GM23338 (cell line): ENCODE measurements around the gene RIC3. TPM values are rescaled to one million over a fixed set of nuclear protein-coding genes. Genes with fewer than 3 reads are reported as not detected.

ENCODE experiments used
- ATAC-seq: fragments of 200-7000 bp; cut with Tn5 transposase; 3 replicates; pipeline ENCODE4 v1.9.1; 2020
- DNase-seq: peaks from one replicate; pipeline ENCODE4 v3.0.0-alpha.2; 2015; ENCODE audit warnings: low spot score
- H2AFZ ChIP-seq: fragments of 200-600 bp; sonication (generic); 2 replicates; pipeline ENCODE4 v1.8.0; 2016; ENCODE audit warnings: antibody characterized with exemption, mild to moderate bottlenecking, moderate library complexity
- H3F3A ChIP-seq: fragments of 200-600 bp; sonication (generic); replicated peaks from 2 replicates; pipeline ENCODE4 v1.8.0; 2017; ENCODE audit warnings: antibody characterized with exemption, mixed run types, low read depth
- H3K27ac ChIP-seq: fragments of 200-600 bp; sonication (generic); 2 replicates; pipeline ENCODE4 v1.6.1; 2016; ENCODE audit warnings: low read depth
- H3K27me3 ChIP-seq: fragments of 200-600 bp; sonication (generic); 2 replicates; pipeline ENCODE4 v1.8.0; 2016; ENCODE audit warnings: mild to moderate bottlenecking, mixed run types, moderate library complexity; ENCODE audit not compliant: insufficient read depth
- H3K36me3 ChIP-seq: fragments of 200-600 bp; sonication (generic); 2 replicates; pipeline ENCODE4 v1.8.0; 2016; ENCODE audit warnings: mild to moderate bottlenecking; ENCODE audit not compliant: insufficient read depth
- H3K4me1 ChIP-seq: fragments of 200-600 bp; sonication (generic); 2 replicates; pipeline ENCODE4 v1.8.0; 2016; ENCODE audit warnings: mild to moderate bottlenecking, moderate library complexity; ENCODE audit not compliant: insufficient read depth
- H3K4me2 ChIP-seq: fragments of 200-600 bp; sonication (generic); 2 replicates; pipeline ENCODE4 v1.7.1; 2017; ENCODE audit warnings: mixed run types
- H3K4me3 ChIP-seq: fragments of 200-600 bp; sonication (generic); 2 replicates; pipeline ENCODE4 v1.6.1; 2016; ENCODE audit warnings: mixed run types
- H3K79me2 ChIP-seq: fragments of 200-600 bp; sonication (generic); replicated peaks from 2 replicates; pipeline ENCODE4 v1.8.0; 2017; ENCODE audit warnings: mild to moderate bottlenecking; ENCODE audit not compliant: insufficient read depth
- H3K9me2 ChIP-seq: fragments of 200-600 bp; sonication (generic); 2 replicates; pipeline ENCODE4 v1.8.0; 2017; ENCODE audit not compliant: insufficient read depth
- H4K20me1 ChIP-seq: fragments of 200-600 bp; sonication (generic); replicated peaks from 2 replicates; pipeline ENCODE4 v1.8.0; 2017; ENCODE audit warnings: mild to moderate bottlenecking; ENCODE audit not compliant: insufficient read depth
- H3K27ac Mint-ChIP-seq: 2 replicates; pipeline ENCODE4 v1.8.0; 2020; ENCODE audit warnings: inconsistent platforms, mild to moderate bottlenecking, moderate library complexity, mixed read lengths
- H3K27me3 Mint-ChIP-seq: 3 replicates; pipeline ENCODE4 v1.8.0; 2022; ENCODE audit warnings: low read depth, mild to moderate bottlenecking, moderate library complexity, mixed read lengths, inconsistent platforms; ENCODE audit not compliant: insufficient read depth, poor library complexity
- H3K36me3 Mint-ChIP-seq: 3 replicates; pipeline ENCODE4 v1.8.0; 2021; ENCODE audit warnings: low read depth, mild to moderate bottlenecking, inconsistent platforms, moderate library complexity, mixed read lengths
- H3K4me1 Mint-ChIP-seq: 3 replicates; pipeline ENCODE4 v1.8.0; 2020; ENCODE audit warnings: mild to moderate bottlenecking, inconsistent platforms, mixed read lengths
- H3K4me3 Mint-ChIP-seq: 3 replicates; pipeline ENCODE4 v1.8.0; 2021; ENCODE audit warnings: moderate library complexity, mild to moderate bottlenecking, inconsistent platforms, mixed read lengths
- H3K9me3 Mint-ChIP-seq: 3 replicates; pipeline ENCODE4 v1.8.0; 2020; ENCODE audit warnings: moderate library complexity, mild to moderate bottlenecking, inconsistent platforms, mixed read lengths
- CREB1 ChIP-seq: fragments of 250-450 bp; sonication (Bioruptor Pico); IDR thresholded peaks from 2 replicates; pipeline ENCODE4 v1.5.0; 2020; ENCODE audit warnings: low read depth, mild to moderate bottlenecking, moderate library complexity
- CTCF ChIP-seq, 2 experiments: fragments of 200-600 bp in 1 of 2; sonication (generic) in 1 of 2; conservative IDR thresholded peaks; 2 replicates each; pipeline versions ENCODE4 v1.5.1 to v1.6.1; 2016 to 2017; ENCODE audit warnings: antibody characterized with exemption in 2 of 2, low read depth in 2 of 2, mild to moderate bottlenecking in 2 of 2, moderate library complexity in 1 of 2
- ETS1 ChIP-seq: IDR thresholded peaks from 2 replicates; pipeline ENCODE4 v1.6.1; 2016; ENCODE audit warnings: antibody characterized with exemption
- EZH2 ChIP-seq: fragments of 200-600 bp; sonication (generic); IDR thresholded peaks from one replicate; pipeline ENCODE4 v1.8.0; 2017; ENCODE audit warnings: antibody characterized with exemption, mild to moderate bottlenecking, low read depth; ENCODE audit not compliant: unreplicated experiment
- EZH2phosphoT487 ChIP-seq: fragments of 200-600 bp; sonication (generic); IDR thresholded peaks from one replicate; pipeline ENCODE4 v1.8.1; 2018; ENCODE audit warnings: antibody characterized with exemption; ENCODE audit not compliant: unreplicated experiment
- NANOG ChIP-seq: IDR thresholded peaks from 2 replicates; pipeline ENCODE4 v1.6.1; 2016; ENCODE audit warnings: antibody characterized with exemption, borderline replicate concordance
- POLR2AphosphoS5 ChIP-seq: IDR thresholded peaks from 2 replicates; pipeline ENCODE4 v1.6.1; 2016; ENCODE audit warnings: antibody characterized with exemption, low read depth
- REST ChIP-seq: IDR thresholded peaks from one replicate; pipeline ENCODE4 v1.6.1; 2018; ENCODE audit warnings: antibody characterized with exemption; ENCODE audit not compliant: unreplicated experiment
- STAT1 ChIP-seq: IDR thresholded peaks from one replicate; pipeline ENCODE4 v1.6.1; 2016; ENCODE audit warnings: antibody characterized with exemption; ENCODE audit not compliant: unreplicated experiment
- ZNF462 ChIP-seq: fragments of 250-450 bp; sonication (Bioruptor Pico); IDR thresholded peaks from 2 replicates; pipeline ENCODE4 v1.5.0; 2020; ENCODE audit warnings: mild to moderate bottlenecking, moderate library complexity
- polyA plus RNA-seq: library from polyadenylated mRNA; unstranded; fragments of >200 nt; fragmentation: Nextera tagmentation; extraction: Ambion mirVana; gene quantifications from 2 replicates; pipeline ENCODE4 v1.2.1, GENCODE V29; 2016
- total RNA-seq: library from RNA; depleted of rRNA; stranded (reverse); fragments of >200 nt; shearing (Covaris generic); gene quantifications from 2 replicates; pipeline ENCODE4 v1.2.3, GENCODE V29; 2014

Gene RIC3
- total and polyA plus RNA-seq, 2 experiments from 2014 or later, result 17.8 to 21.3 TPM

- TF ChIP-seq REST (no peak), STAT1 (no peak), CREB1 (CRISPR knock-in tag) (no peak), POLR2AphosphoS5 (no peak), EZH2 (no peak)
These were observed 96.9 kb downstream of the RIC3 start (continued) for GRCh38 chr11:8071616-8072581.

- no peak overlapping the region for H3K27ac Mint-ChIP-seq
- Histone ChIP-seq H3K4me3 (no peak overlapping the region), H3K4me2 (no peak overlapping the region), H3K27ac (no peak overlapping the region), H3K4me1 (peaks cover 29% of the 10 kb centered on the region), H3K27me3 (no peaks in the 10 kb centered on the region), H2AFZ (no peak overlapping the region), H3F3A (no peaks in the 10 kb centered on the region), H3K79me2 (no peaks in the 10 kb centered on the region), H3K36me3 (no peaks in the 10 kb centered on the region), H4K20me1 (no peaks in the 10 kb centered on the region), H3K9me2 (no peaks in the 10 kb centered on the region)
- peaks cover 49% of the 10 kb centered on the region for H3K4me1 Mint-ChIP-seq
- peaks cover 8% of the 10 kb centered on the region for H3K27me3 Mint-ChIP-seq
- DNase-seq (peak; percentile 60), ATAC-seq (peak; percentile 6; the same call in 2 of the 3 replicates)
- H3K4me3 Mint-ChIP-seq, result no peak overlapping the region
- H3K36me3 Mint-ChIP-seq, result no peaks in the 10 kb centered on the region
- H3K9me3 Mint-ChIP-seq, result no peaks in the 10 kb centered on the region; the same call in 2 of the 3 replicates
- TF ChIP-seq NANOG, result no peak
- TF ChIP-seq STAT1, result no peak
- TF ChIP-seq ETS1, result no peak
- TF ChIP-seq EZH2phosphoT487, result no peak
- peak; percentile 43 to 52 for TF ChIP-seq CTCF (conservative IDR thresholded peaks at IDR 0.05; ENCODE audit: low read depth in 2 of 2)
- no peak for TF ChIP-seq ZNF462 (CRISPR knock-in tag)
These were observed 98.3 kb downstream of the RIC3 start for GRCh38 chr11:8070417-8071115.
